SIG-M5 treated with dmso at 0.1 percent for 504 hours (cell line): ENCODE data around the gene FMNL2.

Source experiments
- DNase-seq: peaks from one replicate; lab custom pipeline; 2025; ENCODE audit not compliant: unreplicated experiment; lab: John Stamatoyannopoulos, UW

FMNL2 gene

GRCh38 chr2:152602750-152603149 lies 267.8 kb downstream of the FMNL2 start:
- no peak for DNase-seq

DNA sequence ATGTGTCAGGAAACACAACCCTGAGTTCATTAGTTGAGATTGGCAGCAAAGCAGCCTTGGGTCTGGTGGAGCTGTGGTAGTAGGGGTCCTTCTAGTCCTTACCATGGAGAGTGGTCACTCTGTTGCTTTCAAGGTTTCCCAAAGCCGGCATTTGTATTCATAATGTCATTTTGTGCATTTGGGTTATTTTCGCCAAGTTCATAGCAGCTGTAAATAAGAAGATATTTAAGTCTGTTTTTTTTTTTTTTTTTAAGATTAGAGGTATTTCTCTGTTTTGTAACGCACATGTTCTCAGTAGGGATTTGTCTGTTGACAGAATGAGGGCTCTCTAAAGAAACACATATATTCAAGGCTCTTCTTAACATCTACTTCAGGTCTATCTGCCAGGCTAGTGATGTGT lies 268.2 kb downstream of the FMNL2 start:
- no peak for DNase-seq

DNA sequence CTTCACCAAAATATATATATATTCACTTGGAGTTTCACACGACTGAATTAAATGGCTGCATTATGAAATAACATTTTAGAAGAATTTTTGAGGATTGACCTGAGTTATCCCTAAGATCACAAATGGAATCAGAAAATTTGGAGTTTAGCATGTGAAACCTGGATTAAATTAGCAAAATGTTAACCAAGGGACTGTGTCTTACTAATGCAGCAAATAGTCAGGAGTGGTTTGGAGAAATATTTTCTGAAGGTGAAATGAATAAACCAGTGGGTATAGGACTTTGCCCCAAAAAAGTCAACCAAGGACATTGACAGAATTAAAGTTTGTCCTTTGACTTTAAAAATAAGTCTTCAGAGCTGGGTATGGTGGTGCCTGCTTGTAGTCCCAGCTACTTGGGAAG lies 271.1 kb downstream of the FMNL2 start:
- no peak for DNase-seq

DNA sequence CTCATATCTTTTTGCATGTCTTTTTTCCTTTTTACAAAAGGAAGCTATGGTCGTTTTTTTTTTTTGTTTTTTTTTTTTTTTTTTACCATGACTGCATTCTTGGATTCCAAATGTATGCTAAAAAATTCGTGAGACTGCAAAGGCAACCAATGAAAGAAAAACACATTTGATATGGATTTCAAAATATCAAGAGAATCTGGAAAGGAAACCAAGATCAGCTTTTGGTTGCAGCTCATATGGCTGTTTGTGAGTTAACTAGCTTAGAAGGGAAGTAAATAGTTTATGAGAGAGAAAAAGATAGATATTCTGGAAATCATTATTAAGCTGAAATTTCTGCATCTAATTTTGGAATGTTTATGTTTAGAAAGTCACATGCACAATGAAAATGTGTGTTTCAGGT lies 272.0 kb downstream of the FMNL2 start:
- DNase-seq = no peak

DNA sequence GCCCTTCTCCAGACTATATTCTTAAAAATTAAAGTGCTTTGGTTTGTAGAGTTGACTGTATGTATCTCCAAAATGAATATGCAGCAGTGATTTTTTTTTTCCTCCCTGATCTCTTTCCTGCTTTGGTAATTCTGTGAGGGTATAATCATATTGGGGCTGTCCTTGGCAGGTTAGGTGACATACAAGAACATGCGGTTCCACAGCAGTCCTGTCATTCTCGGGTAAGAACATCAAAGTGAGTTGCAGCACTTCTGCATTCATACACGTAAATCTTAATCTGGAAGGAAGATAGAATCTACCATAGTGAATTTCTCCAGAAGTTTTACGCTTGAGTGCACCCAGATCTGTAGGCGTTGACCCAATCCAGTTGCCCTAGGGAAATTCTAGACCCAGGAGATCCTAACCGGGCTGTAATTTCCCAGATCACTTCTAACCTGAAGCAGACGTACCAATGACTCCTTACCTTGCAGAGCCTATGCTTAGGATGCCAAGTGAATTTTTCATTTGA lies 272.9 kb downstream of the FMNL2 start:
- DNase-seq = no peak

- DNase-seq = no peak
Observed at GRCh38 chr2:152609154-152609553, 274.2 kb downstream of the FMNL2 start.

GRCh38 chr2:152609699-152610098 lies 274.7 kb downstream of the FMNL2 start:
- no peak for DNase-seq

DNA sequence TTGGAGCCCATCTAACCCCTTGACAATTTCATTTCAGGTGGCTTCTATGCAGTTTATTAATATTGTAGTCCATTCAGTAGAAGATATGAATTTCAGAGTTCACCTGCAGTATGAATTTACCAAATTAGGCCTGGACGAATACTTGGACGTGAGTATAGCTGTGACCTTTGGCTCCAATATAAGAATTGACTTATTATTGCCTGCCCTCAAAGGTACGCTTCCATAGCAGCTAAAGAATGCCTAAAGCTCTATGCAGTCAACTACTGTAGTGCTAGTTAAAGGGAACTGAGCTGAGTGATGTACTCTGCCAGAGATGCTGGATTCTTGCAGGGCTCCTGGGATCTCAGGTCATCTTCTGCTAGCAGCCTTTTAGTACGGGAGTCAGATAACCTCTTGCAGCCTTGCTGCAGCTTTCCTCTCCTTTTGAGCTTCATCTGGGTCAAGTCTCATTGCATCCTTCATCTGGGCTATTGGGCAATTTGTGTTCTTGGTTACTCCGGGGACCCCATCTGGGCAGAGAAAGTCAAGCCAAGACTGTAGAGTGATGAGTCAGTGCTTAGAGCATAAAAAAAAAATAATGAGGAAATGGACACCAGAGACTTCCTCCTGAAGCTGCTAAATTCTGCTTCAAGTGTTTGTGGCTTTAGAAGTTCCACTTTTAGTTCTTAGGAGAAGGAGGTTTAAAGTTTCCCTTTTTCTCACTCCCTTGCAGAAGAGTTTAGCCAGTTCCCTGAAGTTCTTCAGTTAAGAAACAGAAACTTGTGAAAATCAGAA lies 276.7 kb downstream of the FMNL2 start:
- DNase-seq = peak; percentile 99

DNA sequence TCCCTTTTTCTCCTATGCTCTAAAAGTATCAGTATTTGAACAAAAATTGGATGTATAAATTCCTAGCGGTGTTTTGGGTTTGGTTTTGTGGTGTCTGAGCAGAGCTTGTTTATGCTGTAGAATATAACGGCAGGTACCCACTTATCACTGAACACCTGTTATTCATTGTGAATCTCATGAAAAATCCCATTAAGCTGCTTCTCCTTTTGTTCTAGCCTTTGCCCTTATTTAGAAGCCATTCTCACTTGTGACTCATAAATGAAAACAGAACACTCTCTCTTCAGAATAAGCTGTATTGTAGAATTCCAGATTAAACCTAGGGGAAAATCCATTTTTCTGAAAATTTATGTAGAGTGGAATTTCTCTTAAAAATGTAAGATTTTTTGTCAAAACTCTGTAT lies 278.3 kb downstream of the FMNL2 start:
- peak; percentile 30 for DNase-seq

DNA sequence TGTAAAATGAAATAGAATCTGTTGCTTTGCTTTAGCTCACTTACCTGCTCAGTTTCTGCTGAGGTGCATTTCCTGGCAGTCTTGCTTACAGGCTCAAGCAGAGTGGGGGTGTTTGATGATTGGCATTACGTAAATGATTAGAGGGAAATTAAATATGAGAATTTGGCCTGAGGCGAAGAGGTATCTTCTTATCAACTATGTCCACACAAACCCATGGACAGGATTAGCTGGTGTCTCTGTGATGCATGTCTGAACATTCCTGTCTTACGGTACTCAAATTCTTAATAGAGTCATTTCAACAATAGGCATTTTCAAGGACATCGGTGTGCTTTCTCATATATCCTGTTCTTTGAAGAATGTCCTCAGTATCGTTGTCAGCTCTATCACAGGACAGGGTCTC lies 280.2 kb downstream of the FMNL2 start:
- no peak for DNase-seq

- no peak for DNase-seq
Observed at GRCh38 chr2:152617456-152618192, 282.6 kb downstream of the FMNL2 start.

DNA sequence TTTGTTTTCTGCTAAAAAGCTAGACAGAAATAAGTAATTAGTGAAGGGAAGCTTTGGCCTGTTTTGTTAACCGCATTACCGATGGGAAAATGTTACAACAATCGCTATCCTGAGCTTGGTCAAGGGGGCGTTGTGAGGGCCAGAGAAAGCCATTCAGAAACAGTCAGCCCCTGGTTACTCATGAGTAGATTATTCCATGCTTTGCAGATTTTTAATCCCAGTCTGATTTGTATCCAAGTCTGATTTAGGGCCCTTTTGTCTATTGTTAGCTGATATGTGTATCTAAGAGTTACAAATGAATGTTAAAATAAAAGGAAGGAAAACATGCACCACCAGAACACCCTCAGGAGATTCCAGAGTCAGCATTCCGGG lies 283.2 kb downstream of the FMNL2 start:
- DNase-seq = no peak

DNA sequence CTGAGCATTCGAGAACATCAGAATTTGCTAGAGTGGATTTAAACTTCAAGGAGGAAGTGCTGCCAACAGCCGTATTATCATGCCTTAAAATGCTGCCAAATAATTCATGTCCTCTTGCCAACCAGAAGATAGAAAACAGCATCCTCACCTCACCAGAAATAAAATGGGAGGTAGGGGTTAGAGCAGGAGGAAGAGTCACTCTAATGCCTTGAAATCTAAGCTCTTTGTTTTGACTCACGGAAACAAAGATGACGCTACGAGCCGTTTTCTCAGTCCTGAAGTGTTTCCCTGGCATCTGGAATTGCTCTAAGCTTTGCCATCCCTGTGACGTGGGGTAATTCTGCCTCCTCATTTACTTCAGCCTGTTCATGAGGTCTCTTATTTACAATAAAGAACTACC lies 285.2 kb downstream of the FMNL2 start:
- DNase-seq = no peak

DNA sequence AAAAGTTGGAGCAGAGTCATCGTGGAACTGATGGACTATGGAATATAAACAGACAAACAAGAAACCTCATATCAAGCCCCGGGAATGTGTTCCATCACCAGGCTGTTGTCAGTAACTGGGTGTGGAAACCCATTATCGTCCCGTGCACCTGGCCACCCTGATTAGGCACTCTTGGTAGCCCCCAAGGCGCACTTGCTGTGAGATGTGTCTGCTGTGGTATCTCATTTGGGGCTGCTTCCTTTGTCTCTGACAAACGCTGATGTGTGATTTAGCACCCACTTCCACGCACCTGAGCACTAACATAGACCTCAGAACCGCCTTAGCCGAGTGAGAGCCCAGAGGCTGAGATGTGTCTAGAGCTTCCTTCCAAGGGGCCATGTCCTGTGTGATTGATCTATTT lies 286.0 kb downstream of the FMNL2 start:
- DNase-seq = no peak

DNA sequence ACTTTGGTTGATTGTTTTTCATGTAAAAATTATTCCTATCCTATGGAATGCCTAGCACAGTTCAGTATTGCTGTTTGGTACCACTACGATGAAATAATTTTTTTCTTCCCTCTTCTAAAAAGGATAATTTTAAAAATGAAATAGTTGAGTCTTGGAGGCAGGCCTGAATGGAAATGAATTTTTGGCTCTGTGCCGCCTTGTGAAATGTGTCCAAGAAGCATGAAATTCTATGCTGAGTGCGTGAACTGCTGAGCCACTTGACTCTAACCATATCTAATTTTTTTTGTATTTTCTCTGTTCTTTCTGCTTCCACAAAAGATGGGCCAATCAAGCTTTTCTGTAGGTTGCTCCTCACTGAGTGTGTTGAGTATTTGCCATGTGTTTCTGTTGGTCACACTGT lies 287.2 kb downstream of the FMNL2 start:
- no peak for DNase-seq

- DNase-seq = no peak
Observed at GRCh38 chr2:152623076-152623740, 288.2 kb downstream of the FMNL2 start.

- DNase-seq = no peak
Observed at GRCh38 chr2:152623775-152624174, 288.8 kb downstream of the FMNL2 start.

DNA sequence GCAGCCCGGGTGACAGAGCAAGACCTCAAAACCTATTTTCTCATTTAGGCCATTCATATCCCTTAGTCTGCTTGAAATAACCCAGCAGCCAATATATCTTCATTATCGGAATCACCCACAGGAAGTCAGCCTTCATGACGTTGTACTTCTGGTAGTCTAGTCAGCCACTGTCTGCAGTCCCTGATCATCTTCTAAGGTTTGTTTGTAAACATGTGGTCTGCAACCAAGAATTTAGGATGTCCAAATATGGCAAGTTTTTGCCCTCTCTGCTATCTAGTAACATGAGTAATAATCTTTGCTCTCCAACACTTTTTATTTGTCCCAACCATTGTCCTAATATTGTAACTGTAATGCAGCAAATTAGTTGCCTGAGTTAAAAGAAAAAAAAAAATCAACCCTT lies 289.8 kb downstream of the FMNL2 start:
- DNase-seq = no peak

DNA sequence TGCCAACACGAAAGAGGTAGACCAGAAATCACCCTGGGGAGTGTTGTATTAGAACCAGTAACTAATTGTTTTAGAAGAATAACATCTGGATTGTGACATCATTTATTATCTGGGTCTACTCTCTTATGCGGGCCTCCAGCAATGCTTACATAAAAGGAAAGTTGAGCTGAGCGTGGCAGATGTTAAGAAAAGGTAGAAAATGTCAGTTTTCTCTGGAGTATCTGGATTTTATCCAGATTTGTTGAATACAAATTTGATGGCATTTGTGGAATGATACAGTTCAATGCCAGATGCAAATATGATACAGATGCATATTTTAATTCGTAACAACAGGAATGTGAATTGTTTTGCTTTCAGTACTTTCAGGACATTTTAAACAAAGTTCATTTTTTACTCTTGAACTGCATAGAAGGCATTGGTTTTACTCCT lies 292.0 kb downstream of the FMNL2 start:
- no peak for DNase-seq

DNA sequence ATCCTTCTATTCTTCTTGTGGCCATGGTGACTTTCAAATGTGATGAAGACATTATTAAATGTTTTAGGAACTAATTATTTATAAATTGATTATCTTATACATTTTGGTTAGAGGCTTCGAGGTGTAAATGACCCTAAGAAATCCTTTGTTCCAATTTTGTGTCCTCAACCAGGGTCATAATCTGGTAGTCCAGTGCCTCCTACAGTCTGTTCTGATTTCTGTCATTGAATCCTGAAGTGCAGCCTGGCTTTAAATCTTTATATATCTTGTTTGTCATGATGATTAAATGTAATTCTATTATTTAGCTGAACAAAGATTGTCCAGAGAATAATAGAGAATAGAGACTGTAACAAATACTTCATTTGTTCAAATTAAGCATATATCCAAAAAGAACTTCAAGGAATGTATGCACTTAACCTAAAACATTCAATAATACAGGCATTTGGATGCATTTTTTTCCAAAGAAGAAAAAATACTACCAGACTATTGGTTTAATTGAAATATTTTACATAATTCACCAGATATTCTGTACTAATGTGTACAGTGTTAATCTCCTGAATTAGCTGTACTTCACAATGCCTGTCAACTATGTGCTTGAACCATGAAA lies 292.5 kb downstream of the FMNL2 start:
- peak; percentile 7 for DNase-seq

- DNase-seq = no peak
Observed at GRCh38 chr2:152629202-152629601, 294.2 kb downstream of the FMNL2 start.
